GM19043 (cell line): ENCODE measurements around the gene LUZP1.

Experiments used
- ATAC-seq: cut with Tn5 transposase; IDR thresholded peaks from one replicate; pipeline ENCODE4 v1.9.1; 2021; ENCODE audit warnings: low read depth; ENCODE audit not compliant: unreplicated experiment

The LUZP1 gene

DNA sequence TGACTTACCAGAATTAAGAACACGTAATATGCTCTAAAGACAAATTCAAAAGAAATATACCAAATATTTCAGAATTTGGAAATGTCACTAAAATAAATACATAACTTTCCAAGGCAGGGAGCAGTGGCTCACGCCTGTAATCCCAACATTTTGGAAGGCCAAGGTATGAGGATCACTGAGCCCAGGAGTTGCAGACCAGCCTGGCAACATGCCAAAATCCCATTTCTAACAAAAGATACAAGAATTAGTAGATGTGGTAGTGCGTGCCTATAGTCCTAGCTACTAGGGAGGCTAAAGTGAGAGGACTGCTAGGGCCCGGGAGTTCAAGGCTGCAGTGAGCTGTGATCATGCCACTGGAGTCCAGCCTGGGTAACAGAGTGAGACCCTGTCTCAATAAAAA, 11.7 kb downstream of the LUZP1 start:
- no peak for ATAC-seq

GRCh38 chr1:23152966-23153684, 15.5 kb downstream of the LUZP1 start:
- no peak for ATAC-seq

DNA sequence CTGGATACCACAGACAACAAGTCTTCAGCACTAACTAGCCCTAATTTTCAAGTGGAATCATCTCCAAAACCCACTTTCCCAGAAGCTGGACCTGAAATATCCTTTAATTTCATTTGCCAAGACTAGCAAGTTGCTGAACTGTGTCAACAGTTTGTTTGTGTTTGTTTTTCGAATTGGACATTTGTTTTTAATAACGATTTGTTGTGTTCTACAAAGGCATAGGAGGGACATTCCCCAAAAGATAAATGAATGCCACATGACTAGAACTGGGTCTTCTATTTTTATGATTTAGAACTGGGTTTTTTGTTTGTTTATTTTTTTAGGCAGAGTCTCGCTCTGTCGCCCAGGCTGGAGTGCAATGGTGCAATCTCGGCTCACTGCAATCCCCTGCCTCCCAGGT, 17.9 kb downstream of the LUZP1 start:
- ATAC-seq = no peak

DNA sequence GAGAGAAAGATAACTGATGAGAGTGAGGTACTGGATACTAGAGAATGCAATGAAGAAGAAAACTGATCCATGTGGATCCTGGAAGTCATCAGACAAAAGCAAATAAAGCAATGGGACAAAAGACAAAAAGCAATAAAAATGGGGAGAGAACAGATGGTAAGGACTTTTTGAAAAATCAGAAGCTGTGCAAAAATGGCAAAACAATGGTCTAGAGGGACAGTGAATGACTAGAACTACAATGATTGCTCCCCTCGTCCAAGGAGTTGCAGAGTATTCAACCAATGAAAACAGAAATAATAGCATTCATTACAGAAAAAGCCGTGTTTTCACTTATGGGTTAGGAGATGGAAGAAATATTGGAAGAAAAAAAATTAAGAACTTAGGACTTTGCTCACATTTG, 18.5 kb downstream of the LUZP1 start:
- no peak for ATAC-seq

GRCh38 chr1:23149114-23149513, 19.5 kb downstream of the LUZP1 start:
- ATAC-seq = no peak

DNA sequence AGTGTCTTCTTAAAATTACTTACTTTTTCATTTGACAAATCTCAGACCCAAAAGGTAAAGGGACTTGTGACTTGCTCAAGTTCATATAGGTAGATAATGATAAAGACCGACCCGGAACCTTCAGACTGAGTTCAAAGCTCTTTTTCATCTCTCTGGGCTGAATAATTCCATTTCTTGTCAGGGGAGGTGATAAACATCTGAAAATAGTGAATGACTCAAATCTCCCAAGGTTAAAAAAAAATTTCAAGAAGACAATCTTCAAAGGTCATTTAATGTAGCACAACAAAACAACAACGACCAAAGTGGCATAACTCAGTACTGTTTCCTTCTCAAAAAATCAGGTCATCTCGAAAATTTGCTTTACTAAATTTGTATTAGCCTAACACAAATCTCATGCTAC, 20.6 kb downstream of the LUZP1 start:
- no peak for ATAC-seq

- ATAC-seq = no peak
Observed at GRCh38 chr1:23140940-23141596, 27.6 kb downstream of the LUZP1 start.

GRCh38 chr1:23135268-23135667, 33.4 kb downstream of the LUZP1 start:
- no peak for ATAC-seq

GRCh38 chr1:23134055-23134454, 34.6 kb downstream of the LUZP1 start:
- no peak for ATAC-seq

DNA sequence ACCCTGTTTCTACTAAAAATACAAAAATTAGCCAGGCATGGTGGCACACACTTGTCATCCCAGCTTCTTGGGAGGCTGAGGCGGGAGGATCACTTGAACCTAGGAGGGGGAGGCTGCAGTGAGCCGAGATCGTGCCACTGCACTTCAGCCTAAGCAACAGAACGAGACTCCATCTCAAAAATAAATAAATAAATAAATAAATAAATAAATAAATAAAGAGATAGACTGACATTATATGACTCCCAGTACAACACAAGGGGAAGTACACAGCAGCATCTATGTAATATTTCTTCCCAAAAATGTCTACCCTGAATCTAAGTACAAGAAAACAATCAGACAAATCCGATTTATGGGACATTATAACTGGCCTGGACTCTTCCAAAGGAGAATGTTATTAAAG, 35.1 kb downstream of the LUZP1 start:
- ATAC-seq = no peak

- no peak for ATAC-seq
Observed at GRCh38 chr1:23132033-23132432, 36.6 kb downstream of the LUZP1 start.

- ATAC-seq = no peak
Observed at GRCh38 chr1:23129846-23130245, 38.8 kb downstream of the LUZP1 start.

DNA sequence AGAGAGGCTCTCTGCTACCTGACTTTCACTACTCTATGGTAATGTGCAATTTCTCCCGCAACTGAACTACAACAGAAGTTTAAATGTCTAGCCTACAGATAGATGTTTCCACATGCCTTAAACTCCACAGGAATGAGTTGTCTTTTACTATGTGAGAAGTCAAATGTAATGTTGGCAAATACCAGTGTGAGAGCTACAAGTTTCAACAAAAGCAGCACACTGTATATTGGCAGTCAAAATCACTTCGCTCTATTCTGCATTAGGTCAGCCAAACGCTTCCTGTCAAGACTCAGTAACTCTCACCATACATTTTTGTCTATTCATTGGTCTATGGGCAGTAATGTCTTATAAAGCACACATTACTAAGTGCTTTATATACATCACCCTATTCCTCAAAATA, 41.9 kb downstream of the LUZP1 start:
- ATAC-seq = no peak

GRCh38 chr1:23126200-23126599, 42.5 kb downstream of the LUZP1 start:
- ATAC-seq = no peak

GRCh38 chr1:23125489-23125888, 43.2 kb downstream of the LUZP1 start:
- no peak for ATAC-seq

GRCh38 chr1:23124259-23125026, 44.2 kb downstream of the LUZP1 start:
- no peak for ATAC-seq

DNA sequence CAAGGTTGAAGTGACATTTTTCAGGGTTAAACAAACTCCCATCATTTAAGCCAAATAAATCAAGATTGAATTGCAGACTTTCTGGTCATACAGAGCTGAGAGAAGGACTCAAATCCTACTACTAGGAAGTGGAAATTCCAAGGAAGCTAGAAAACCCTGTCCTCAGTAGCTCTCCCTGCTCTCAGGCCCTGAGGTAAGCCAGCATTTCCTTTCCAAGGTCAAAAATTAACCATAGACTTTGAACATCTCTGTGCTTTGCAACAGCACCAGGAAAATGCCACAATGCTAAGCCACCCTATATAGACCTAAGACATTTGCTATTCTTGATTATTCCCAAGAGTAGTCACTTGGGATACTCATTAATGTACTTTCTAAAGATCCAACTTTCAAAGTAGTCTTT, 45.1 kb downstream of the LUZP1 start:
- ATAC-seq = no peak

GRCh38 chr1:23122796-23123195, 45.9 kb downstream of the LUZP1 start:
- ATAC-seq = no peak

- ATAC-seq = no peak
Observed at GRCh38 chr1:23122023-23122748, 46.5 kb downstream of the LUZP1 start.

GRCh38 chr1:23120383-23120782, 48.3 kb downstream of the LUZP1 start:
- ATAC-seq = no peak
